NCI-H128 (cell line): ENCODE measurements around the gene STEAP1B.
"Not testable (repeated sequence)": the region's sequence is repeated elsewhere in the genome, so short reads cannot be mapped to it uniquely, and the experiment has no call there.

Source experiments
- DNase-seq: peaks from one replicate; lab custom pipeline; 2025; ENCODE audit not compliant: unreplicated experiment; lab: John Stamatoyannopoulos, UW

The STEAP1B gene

DNA sequence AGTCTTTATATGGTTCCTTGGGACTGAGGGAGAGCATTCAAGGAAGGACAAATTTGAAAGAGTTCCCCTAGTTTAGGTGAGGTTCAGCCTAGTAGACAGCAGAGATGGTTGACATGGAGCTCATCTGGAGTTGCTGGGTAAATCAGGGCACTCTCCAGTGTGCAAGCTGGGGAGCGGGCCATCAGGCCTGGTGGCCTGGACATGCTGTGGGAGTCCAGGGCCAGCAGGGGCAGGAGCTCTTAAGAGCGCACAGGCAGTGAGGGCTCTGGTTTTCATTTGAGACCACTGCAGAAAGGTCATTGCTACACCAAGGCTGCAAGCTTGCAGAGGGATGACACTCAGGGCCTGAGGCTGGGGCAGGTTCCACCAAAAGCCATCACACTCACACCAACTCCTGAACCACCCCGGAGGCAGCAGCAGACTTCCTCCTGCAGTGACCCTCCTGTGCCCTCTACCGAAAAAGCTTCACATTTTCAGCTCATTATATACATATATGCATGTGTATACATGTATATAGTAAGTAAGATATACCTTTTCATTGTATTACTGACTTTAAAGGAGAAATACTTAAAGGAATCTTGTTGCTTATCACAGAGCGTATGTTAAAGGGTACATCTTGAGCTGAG lies 39.5 kb downstream of the STEAP1B start:
- DNase-seq = no peak

DNA sequence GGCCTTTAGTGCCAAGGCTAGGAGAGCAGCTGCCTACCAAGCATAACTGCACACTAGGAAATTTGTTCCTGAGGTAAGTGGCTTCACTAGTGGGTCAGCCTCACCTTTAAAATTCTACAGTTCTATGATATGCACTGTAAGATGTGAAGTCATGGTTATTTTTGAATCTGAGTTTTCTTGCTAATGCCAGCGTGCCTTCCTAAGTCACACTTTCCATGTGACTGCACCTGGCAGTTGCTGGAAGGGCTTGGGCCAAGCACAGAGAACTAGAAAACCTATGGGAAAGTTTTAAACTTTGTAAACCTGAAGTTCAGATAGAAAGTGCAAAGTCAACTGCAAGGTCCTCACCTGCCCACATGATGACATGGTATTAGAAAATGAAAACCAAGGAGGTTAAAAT lies 42.5 kb downstream of the STEAP1B start:
- no peak for DNase-seq

- no peak for DNase-seq
Measured at GRCh38 chr7:22454446-22454845, 45.5 kb downstream of the STEAP1B start.

DNA sequence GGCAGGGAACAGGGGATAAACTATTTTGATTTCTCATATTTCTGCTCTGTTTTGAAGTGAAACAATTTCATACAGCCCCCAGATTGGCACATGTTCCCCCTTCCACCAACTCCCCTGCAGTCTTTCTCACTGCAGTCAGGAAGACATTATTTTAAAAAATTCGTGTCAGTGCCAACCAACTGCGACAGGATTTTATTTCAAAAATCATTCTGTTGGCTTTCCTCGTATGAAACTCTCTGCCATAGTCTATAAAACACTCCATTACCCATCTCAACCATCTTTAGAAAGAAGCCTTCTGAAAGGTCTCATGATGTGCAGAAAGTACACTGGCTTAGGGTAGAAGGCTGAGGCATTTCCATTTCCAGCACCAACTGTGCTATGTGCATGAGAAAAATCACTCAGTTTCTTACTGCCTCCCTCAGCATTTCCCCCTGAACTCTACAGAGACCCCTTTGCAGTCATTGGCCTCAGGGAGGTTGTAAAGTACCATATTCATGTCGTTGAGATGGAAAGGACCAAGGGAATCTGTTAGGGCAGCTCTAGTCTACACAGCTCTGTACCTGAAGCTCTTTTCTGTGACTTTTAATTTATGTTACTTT lies 46.9 kb downstream of the STEAP1B start:
- DNase-seq = no peak

GRCh38 chr7:22452142-22452959 lies 47.6 kb downstream of the STEAP1B start:
- DNase-seq = no peak

DNA sequence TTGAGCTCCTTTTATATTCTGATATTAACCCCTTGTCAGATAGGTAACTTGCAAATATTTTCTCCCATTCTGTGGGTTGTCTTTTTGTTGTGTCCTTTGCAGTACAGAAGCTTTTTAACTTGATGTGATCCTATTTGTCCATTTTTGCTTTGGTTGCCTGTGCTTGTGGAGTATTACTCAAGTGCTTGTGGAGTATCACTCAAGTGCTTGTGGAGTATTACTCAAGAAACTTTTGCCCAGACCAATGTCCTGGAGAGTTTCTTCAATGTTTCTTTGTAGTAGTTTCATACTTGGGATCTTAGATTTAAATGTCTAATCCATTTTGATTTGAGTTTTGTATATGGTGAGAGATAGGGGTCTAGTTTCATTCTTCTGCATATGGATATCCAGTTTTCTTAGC lies 50.0 kb downstream of the STEAP1B start:
- DNase-seq = not testable (repeated sequence)

GRCh38 chr7:22447762-22448161 lies 52.2 kb downstream of the STEAP1B start:
- DNase-seq = no peak

GRCh38 chr7:22447008-22447407 lies 53.0 kb downstream of the STEAP1B start:
- no peak for DNase-seq

DNA sequence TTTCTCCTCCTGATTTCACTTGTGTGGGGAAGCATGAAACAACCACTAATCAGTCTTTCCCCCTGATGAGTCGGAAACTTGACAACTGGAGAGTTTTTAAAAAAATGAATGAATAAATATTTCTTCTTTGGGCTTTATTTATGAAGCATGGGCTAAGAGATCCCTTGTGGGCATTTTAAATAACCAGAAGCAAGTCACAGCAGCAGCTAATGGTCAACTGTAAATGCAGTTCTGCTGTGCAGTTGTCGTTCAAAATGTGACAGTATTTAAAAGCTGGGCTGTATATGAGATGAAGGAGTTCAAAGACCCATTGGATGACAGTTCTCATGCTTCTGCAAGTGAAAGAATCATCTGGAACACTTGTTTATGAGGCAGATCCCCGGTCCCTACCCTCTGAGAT lies 54.1 kb downstream of the STEAP1B start:
- DNase-seq = no peak

GRCh38 chr7:22445140-22445743 lies 54.7 kb downstream of the STEAP1B start:
- no peak for DNase-seq

DNA sequence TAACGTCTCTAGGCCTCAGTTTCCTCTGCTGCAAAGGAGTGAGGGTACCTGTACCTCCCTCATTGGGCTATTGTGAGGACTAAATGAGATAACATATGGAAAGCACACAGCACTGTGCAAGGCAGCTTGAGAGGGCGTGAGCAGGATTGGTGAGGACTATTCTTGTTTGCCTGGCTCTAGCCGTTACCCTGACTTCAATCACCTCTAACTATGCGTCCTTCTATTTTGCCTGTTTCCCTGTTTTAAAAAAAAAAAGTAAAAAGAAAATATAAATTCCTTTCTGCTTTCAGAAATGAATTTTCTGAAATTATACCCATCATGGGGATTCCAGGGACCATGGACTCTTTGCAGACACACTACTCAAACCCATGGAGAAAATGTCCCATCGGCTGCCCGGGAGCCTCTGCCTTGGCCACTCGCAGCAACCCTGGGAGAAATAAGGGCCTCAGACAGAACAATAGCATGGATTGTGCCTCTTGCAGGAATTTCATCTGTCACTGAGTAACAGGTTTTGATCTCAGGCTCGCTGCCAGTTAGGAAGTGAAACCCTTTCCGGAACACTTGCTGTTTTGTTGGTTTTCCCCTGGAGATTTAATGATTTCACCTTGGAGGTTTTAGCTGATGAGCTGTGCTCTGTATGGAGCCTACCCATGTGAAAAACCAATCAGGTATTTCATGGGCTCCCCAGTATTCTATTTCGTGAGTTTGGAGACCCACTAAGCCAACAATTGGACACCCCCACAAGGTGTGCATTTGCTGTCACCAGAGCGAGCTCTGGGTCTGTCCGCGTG lies 55.6 kb downstream of the STEAP1B start:
- DNase-seq = no peak

GRCh38 chr7:22443370-22444180 lies 56.4 kb downstream of the STEAP1B start:
- DNase-seq = no peak

GRCh38 chr7:22442882-22443369 lies 57.1 kb downstream of the STEAP1B start:
- DNase-seq = no peak

DNA sequence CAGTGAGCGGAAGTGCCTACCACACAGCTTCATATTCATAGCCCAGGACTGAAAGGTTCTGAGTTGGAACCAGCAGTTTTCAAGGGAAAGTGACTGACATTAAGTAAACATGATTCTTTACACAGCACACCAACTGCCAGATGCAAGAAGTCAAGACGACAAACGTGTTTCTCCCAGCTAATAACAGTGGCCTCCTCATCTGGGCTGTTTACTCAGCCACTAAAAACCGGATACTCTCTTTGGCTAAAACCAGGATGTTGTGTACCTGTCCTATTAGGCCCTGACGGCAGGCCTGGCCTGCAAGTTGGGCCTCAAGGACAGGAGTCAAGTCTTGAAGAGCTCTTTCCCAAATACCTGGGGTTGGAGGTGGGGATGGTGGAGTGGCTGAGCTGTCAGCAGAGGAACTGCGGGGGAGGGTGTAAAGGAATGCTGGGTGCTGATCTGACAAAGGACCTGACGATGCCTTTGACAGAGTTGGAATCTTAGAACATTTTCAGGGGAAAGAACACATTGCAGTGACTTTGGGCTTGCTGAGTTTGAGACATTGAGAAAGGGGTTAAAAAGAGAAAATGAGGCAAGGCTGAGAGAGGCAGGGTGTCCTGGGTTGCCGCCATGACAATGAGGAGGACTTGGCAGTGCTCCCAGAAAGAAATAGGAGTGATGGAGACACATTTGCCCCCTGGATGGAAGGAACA lies 57.7 kb downstream of the STEAP1B start:
- no peak for DNase-seq

DNA sequence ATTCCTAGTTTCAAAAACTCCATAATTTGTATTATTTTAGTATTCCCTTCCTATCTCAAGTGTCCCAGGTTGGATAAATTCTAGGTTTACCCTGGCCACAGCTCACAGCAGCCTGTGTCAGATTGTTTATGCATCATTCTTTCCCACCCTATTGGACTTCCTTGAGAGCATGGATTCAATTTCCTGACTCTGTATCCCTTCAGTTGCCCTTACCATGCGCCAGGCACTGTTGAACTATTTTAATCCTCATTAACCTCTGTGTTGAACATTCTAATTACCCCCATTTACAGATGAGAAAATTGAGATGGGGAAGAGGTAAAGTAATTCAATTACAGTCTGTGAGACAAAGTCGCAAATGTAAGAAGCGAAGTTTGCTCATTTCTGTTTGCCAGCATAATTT lies 58.8 kb downstream of the STEAP1B start:
- DNase-seq = no peak

DNA sequence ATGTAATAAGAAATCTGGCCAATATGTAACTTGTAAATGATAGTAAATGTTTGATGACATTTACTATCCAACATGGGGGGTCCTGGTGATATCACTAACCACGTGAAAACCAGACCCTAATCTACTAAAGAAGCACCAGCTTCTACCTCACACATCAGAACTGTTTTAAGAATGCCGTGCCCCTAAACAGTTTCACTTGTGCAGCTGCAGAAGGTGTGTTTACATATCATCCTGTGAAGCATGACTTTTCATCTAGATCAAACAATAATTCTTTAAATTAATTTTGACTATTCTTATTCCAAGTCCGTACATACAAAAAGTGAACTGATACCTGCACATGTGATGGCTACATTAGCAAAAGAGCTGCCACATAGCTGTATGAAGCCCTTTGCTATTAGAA lies 61.0 kb downstream of the STEAP1B start:
- no peak for DNase-seq

DNA sequence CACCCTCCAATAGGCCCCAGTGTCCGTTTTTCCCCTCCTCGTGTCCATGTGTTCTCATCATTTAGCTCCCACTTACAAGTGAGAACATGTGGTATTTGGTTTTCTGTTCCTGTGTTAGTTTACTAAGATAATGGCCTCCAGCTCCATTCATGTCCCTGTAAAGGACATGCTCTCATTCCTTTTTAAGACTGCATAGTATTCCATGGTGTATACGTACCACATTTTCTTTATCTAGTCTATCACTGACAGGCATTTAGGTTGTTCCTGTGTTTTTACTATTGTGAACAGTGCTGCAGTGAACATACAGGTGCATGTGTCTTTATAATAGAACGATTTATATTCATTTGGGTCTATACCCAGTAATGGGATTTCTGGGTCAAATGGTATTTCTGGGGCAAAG lies 63.4 kb downstream of the STEAP1B start:
- DNase-seq = not testable (repeated sequence)

- no peak for DNase-seq
Measured at GRCh38 chr7:22435720-22436119, 64.3 kb downstream of the STEAP1B start.

DNA sequence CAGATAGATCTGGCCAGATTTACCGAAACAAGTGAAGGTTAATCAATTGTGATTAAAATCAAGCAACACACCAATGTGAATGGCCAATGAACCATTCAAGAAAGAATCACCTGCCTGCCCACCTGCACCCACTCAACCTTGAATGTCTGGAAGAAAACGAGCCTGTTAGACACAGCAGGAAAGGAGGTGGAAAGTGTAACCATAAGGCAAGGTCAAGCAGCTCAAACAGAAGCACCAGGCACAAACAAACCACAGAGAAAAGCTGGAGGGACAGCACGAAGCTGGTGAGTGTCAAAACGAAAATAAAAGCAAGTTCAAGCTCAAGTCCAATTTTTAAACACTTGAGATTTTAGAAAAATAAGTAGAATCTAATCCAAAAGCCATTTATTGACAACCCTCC lies 64.9 kb downstream of the STEAP1B start:
- DNase-seq = no peak
